DMS114 treated with DMSO at 0.1 percent for 48 hours (cell line): ENCODE results near the gene ATCAY.
"Not testable (repeated sequence)": the region's sequence is repeated elsewhere in the genome, so short reads cannot be mapped to it uniquely, and the experiment has no call there.

Source experiments
- DNase-seq: peaks from one replicate; lab custom pipeline; 2025; ENCODE audit not compliant: unreplicated experiment; lab: John Stamatoyannopoulos, UW

ATCAY gene

DNA sequence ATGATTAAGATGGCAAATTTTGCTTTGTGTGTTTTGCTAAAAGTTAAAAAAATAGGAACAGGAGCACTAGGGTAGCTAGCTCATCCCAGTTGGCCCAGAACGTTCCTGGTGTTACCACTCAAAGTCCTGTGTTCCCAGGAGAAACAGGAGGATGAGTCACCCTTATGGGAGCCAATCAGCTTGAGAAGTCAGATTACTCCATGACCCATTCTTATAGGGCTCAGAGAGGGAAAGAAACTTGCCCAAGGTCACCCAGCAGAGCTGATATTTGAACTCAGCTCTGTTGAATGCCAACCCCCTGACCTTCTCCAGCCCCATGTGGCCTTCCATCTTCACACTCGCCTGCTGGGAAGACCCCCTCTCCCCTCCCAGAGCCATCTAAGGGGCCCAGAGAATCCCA is 65.4 kb downstream of the ATCAY start:
- DNase-seq, result no peak

DNA sequence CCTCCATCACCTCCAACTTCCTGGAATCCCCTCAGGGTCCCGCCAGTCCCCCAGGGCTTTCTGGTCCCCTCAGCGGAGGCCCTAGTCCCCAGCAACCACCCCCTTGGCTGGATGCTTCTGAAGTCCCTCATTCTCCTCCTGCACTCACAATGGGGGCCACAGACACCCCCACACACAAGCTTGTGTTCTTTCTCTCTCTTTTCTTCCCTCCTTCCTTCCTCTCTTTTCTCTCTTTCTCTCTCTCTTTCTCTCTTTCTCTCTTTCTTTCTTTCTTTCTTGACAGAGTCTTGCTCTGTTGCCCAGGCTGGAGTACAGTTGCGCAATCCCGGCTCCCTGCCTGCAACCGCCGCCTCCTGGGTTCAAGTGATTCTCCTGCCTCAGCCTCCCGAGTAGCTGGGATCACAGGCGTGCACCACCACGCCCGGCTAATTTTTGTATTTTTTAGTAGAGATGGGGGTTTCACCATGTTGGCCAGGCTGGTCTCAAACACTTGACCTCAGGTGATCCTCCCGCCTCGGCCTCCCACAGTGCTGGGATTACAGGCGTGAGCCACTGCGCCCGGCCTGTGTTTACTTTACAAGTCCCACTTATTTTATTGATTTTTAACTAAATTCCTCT is 66.9 kb downstream of the ATCAY start:
- not testable (repeated sequence) for DNase-seq

DNA sequence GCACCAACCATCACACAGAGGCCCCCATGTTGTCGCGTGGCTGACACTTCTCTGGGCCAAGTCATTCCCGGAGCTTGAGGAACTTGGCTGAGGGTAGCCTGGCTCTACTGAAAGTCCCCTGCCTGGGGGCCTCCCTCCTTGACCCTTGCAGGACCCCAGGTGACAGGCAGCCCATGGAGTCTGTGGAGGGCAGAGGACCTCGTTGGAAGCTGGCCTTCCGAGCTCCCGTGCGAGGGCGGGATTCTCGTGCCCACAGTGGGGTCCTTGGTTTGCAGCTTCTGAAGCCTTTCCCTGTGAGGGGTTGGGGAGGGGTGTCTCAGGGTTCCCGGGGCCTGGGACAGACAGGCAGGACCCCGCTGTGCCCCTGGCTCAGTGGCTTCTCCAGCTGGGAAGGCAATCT is 68.8 kb downstream of the ATCAY start:
- DNase-seq, result no peak

DNA sequence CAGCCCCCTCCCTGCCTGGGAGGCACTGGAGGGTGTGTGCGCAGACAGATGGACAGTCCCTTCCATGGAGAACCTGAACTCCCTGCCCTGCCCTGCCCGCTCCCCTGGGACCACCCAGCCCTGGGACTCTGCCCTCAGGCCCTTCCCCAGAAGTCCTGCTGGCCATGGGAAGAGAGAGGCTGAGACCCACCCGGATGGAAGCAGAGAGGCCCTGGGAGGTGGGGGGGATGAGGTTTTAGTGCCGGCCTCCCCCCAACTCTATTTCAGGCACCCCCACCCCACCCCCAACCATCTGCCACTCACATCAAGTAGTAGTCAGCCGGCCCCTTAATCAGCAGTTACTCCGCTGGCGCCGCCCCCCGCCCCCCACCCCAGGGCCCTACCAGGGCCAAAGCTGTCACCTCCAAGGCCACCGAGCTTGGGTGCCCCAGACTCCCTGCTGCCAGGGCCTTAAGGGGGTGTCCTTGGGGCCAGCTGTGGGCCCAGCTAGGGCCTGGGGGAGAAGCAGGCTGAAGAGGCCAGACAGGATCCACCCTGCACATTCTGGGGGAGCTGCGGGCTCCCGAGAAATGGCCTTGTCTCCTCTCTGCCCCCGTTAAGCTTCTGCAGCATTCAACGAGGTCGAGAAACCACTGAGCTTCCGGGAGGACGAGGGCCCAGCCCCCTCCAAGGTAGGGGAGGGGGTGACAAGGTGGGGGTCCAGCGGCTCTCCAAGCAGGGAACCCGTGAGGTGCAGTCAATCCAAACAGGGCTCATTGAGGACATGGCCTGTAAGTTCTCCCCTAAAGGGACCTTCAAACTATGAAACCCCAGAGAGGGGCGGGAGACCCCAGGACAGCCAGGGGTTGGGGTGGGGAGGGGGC is 69.7 kb downstream of the ATCAY start:
- DNase-seq, result no peak

DNA sequence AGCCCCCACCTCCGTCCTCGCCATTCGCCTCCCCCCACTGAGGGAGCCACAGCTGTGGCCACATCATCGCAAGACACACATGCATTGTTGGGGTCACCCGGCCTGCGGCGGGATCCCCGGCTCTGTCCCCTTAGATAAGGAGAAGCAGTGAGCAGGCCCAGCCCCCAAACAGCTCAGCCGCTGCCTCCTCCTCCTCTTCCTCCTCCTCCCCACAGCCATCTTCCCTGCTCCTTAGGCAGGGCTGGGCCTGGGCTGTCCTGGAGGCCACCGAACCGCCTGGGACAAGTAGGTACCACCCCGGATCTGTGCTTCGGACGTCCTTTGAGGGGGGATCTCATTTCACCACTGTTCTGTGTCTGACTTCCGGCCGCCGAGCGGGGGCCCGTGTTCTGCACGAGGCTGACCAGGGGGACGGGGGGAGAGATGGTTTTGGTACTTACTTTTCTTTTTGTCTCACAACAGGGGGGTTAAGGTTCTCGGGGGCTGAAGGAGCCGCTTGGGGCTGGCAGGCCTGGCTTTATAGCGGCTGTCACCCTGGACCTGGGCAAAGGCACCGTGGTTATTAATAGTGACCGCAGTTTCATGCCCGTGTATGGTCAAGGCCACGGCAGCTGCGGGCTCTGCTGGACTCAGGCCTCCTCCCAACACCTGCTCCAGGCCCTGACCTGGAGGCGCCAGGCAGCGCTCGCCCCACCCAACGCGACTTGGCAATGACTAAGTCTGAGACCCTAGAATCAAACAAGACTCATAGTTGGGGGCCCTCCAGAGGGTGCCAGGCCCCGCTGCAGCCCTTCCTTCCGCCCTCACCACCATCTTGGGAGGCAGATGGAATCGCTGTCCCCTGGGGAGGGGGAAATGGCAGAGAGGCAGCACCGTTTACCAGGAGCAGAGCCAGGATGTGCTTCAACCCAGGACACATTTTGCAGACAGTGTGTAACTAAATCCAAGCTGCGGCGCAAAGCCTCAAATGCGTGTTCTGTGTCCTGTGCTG is 70.7 kb downstream of the ATCAY start:
- no peak for DNase-seq

DNA sequence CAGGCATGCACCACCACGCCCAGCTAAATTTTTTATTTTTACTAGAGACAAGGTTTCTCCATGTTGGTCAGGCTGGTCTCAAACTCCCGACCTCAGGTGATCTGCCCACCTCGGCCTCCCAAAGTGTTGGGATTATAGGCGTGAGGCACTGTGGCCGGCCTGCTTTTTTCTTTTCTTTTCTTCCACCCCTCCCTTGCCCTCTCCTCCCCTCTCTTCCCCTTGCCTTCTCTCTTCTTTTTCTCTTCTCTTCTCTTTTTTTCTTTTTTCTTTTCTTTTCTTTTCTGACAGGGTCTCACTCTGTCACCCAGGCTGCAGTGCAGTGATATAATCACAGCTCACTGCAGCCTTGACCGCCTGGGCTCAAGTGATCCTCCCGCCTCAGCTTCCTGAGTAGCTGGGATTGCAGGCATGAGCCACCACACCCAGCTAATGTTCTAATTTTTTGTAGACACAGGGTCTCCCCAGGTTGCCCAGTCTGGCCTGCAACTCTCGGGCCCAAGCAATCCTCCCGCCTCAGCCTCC is 72.3 kb downstream of the ATCAY start:
- not testable (repeated sequence) for DNase-seq

DNA sequence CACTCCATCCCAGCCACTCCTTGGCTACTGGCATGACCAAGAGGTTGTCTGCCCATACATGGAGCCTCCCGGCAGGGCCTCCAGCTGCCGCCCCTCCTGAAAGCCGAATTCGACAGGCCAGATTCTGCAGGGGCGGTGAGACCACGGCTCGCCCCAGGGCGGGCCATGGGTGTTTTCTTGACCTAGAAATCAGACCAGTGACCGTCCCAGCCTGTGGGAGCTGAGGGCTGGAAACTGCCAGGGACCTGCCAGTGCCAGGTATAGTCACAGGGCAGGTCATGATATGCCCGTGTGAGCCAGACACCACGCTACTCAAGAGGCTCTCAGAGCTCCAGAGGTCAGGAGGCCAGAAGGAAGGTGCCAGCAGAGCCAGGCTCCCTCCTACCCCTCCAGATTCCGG is 73.6 kb downstream of the ATCAY start:
- no peak for DNase-seq

DNA sequence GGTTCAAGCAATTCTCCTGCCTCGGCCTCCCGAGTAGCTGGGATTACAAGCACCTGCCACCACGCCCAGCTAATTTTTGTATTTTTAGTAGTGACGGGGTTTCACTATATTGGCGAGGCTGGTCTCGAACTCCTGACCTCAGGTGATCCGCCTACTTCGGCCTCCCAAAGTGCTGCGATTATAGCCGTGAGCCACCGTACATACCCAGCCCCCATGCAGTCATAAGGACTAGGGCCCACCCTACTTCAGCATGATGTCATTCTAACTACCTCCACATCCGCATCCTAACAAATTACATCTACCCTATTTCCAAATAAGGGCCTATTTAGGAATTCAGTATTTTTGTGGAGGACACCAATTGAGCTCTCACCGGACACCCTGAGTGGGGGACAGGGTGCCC is 74.8 kb downstream of the ATCAY start:
- not testable (repeated sequence) for DNase-seq

DNA sequence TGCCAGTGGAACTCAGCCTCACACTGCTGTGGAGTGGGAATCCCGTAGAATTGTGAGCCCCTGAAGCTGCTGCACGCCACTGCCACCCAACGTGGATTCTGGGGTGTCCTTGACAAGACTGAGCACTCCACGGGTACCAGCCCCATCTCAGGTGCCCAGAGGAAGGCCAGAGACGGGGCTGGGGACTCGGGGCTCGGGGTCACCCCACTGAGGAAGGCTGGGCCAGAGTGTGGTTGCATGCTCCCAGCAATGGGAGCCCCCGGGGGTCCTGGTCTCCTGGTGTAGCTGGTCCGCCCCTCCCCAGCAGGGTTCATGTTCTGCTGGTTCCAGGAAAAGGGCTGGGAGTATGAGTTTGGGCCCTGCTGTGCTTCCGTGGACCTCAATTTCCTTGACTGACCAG is 75.2 kb downstream of the ATCAY start:
- DNase-seq, result no peak

DNA sequence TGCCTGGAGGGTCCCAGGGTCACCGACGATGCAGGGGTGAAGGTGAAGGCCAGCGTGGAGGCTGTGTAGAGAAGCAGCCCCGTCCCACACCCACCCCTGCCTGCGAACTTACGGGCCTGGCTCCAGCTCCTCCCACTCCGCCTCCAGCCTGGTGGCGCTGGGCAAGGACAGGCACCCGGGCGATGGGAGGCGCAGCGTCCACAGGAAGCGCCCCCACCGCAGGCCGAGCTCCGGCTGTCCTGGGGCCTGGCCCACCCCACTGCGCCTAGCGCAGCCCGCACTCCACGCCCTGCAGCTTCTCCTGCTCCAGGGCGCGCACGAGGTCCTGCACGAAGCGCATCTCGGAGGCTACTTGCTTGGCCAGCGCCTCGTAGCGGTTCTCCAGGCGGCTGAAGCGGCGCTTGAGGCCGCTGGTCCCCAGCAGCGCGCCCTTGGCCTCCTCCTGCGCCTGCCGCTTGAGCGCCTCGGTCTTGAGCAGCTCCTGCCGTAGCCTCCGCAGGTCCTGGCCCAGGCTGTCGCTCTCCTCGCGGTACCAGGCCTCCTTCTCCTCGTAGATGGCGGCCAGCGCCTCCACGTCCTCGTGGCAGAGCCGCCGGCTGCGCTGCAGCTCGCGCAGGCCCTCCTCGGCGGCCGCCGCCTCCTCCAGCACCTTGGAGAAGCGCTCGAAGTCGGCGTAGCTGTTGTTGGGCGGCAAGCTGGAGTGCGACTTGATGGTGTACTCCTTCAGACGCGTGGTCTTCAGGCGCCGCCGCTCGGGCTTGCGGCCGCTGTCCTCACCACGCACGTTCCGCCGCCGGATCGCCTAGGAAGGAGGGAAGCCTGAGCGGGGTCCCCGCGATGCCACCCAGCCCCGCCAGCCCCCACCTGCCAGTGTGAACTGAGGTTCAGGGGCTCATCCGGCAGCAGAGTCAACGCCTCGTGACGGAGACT is 78.6 kb downstream of the ATCAY start:
- DNase-seq, result no peak

DNA sequence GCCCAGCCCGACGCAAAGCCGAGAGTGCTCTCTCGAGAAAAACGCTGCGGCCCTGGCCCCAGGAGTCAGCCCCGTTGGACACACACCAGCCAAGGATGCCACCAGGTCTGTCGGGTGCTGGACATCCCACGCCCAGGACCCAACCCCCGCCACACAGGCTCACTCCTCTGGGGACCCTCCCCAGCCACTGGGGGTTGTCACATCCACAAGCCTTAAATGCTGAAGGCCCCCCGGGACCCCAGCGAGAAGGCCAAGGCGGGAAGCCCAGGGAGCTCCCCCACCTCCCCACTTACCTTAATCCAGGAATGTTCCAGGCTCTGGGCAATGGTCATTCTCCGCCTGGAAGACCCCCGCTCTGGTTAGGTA is 79.3 kb downstream of the ATCAY start:
- DNase-seq, result no peak

DNA sequence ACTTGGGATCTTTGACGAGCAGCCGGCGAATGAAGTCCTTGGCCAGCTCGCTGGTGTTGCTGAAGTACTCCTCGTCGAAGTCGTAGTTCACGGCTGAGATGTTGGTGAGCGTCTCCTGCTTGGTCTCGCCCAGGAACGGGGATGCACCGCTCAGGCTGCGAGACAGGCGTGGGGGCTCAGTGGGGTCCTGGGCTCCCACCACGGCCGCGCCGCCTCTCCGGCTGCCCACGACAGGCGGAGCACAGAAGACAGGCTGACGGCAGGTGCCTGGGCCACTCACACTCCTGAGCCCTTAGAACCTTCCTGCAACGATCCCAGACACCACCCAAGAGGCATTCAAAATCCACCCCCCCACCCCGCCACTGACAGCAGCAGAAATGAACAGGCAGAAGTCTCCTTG is 80.5 kb downstream of the ATCAY start:
- no peak for DNase-seq

DNA sequence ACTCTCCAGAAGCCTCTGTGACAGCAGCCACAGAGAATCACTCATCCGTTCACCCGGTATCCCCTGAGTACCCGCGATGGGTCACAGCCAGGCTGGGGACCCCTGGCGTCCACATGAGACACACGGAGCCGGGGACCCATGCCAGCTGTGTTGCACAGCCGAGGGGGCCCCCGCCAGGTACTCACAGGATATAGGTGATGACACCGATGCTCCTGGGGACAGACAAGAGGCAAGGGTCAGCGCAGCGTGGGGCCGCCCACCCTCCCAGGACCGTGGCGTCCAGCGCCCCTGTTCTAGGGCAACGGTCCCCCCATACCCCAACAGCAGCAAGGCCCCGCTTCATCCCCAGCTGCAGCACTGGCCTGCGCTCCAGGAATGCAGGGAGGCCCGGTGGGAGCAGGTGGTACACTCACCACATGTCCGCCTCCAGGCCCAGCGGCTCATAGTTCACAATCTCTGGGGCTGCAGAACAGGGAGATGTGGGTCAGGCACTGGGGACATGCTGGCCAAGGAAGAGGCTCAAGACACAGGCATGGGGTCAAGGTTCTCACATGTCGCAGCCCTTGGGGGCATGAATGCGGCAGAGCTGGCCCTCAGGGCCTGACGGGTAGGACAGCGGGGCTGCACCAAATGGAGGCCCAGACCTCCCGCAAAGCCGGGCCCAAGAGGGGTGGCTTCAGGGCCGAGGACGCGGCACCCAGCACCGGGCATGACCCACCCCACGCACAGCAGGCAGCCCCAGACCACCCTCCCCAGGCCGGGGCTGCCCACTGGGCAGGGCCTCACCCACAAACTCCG is 83.2 kb downstream of the ATCAY start:
- no peak for DNase-seq

DNA sequence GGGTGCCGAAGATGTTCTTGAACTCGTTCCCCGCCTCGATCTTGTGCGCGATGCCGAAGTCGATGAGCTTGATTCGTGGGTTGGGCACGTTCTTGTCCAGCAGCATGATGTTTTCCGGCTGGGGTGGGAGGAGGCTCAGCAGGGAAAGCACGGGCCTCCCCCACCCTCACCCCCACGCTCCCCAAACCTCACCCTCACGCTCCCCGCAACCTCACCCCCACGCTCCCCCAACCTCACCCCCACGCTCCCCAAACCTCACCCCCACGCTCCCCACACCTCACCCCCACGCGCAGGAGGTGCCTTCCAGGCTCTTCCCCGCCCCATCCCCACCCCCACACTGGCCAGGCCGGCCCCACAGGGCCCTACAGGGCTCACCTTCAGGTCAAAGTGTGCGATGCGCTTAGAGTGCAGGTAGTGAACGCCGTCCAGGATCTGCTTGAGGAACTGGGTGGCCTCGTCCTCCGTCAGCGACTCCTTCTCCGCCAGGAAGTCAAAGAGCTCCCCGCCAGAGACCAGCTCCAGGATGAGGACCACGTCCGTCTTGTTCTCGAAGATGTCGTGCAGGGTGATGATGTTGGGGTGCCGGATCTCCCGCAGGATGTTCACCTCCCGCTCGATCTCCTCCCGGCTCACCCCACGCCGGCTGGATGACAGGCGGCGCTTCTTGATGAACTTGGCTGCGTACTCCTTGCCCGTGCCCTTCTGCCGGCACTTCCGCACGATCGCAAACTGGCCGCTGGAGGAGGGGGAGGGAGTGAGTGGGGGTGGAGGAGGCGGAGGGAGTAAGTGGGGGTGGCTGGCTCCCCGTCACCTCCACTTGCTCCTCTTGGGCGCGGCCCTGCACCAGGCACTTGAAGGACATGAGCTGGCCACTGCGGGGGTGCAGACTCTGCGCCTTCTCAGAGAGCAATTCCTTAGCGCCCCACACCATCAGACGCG is 84.0 kb downstream of the ATCAY start:
- no peak for DNase-seq

DNA sequence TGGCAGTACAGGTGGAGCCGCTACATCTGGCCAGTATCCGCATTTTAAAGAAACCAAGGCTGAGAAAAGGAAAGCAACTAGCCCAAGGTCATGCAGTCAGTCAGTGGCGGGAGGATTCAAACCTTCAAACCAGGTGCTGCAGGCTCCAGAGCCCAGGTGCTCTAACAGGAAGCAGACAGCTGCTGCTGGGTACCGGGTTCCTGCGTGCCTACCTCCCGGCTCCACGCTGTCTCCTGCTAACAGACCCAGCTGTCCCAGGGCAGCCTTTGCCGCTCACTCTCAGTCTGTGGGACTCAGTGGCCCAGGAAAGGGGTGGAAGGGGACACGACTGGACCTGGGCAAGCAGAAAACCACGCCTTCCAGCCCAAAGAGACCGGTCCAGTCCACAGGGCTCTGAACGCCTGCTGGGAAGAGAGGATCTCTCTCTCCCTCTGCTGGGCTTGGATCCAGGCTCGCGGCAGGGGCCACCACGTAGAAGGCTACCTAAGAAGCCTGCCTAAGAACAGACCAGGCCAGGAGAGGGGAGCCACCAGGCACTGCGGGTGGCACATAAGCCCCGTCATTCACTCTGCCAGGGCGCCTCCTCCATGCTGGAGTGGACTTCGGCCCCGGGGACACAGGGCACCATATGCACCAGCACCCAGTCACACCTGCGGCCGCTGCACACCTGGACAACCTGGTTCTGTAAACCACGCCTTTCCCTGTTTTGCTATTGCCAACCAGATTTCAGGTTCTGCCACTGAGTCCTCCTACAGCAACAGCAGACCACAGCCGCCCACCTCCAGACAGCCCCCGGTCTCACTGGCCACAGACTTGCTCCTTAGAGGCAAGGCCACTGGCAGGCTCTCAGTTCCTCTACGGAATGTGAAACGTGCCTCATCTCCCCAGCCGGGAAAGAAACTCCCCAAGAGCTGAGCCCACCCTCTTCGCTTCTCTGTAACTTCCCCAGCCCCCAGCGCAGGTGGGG is 85.8 kb downstream of the ATCAY start:
- DNase-seq, result no peak

DNA sequence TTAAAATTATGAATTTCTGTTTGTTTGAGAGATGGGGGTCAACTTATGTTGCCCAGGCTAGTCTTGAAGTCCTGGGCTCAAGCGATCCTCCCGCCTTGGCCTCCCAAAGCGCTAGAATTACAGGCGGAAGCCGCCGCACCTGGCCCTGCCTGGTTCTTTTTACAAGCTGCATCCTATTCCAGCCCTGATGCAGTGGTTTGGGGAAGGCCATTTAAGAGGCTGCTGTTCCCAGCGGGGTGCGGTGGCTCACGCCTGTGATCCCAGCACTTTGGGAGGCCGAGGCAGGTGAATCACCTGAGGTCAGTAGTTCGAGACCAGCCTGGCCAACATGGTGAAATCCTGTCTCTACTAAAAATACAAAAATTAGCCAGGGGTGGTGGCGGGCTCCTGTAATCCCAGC is 87.5 kb downstream of the ATCAY start:
- not testable (repeated sequence) for DNase-seq
